Neural cell (in vitro differentiated cells): Measurements from ENCODE around the gene PSMB11. TPM values are rescaled to one million over a fixed set of nuclear protein-coding genes. Genes with fewer than 3 reads are reported as not detected.

Experiments
- H2AFZ ChIP-seq: fragments of 200-600, 300-800 bp; sonication (generic), shearing (Covaris generic); 2 replicates; pipeline ENCODE4 v1.6.0; 2014; ENCODE audit warnings: low read depth, mild to moderate bottlenecking, antibody characterized with exemption, low read length, moderate library complexity
- H3F3A ChIP-seq: fragments of 200-600 bp; shearing (Covaris generic); 2 replicates; pipeline ENCODE4 v1.6.1; 2016; ENCODE audit warnings: mild to moderate bottlenecking, moderate library complexity, mixed read lengths, antibody characterized with exemption, low read length; ENCODE audit not compliant: insufficient read depth, poor library complexity, severe bottlenecking
- H3K27ac ChIP-seq: fragments of 200-600, 300-800 bp; sonication (generic), shearing (Covaris generic); 2 replicates; pipeline ENCODE4 v1.5.1; 2014; ENCODE audit warnings: mild to moderate bottlenecking, low read length, moderate library complexity
- H3K27me3 ChIP-seq: fragments of 300-800, 200-600 bp; sonication (generic), shearing (Covaris generic); 2 replicates; pipeline ENCODE4 v1.6.0; 2014; ENCODE audit warnings: mild to moderate bottlenecking, low read depth, low read length, moderate library complexity; ENCODE audit not compliant: insufficient read depth
- H3K36me3 ChIP-seq: fragments of 300-800, 200-600 bp; sonication (generic), shearing (Covaris generic); 2 replicates; pipeline ENCODE4 v1.5.1; 2014; ENCODE audit warnings: mild to moderate bottlenecking, antibody characterized with exemption, low read length, moderate library complexity; ENCODE audit not compliant: insufficient read depth
- H3K4me2 ChIP-seq: fragments of 300-800, 200-600 bp; sonication (generic), shearing (Covaris generic); 2 replicates; pipeline ENCODE4 v1.6.0; 2014; ENCODE audit warnings: mild to moderate bottlenecking, low read length
- H3K4me3 ChIP-seq: fragments of 300-800, 200-600 bp; sonication (generic), shearing (Covaris generic); 2 replicates; pipeline ENCODE4 v1.5.1; 2014; ENCODE audit warnings: mild to moderate bottlenecking, low read length, moderate library complexity
- H3K79me2 ChIP-seq: fragments of 200-600 bp; shearing (Covaris generic); replicated peaks from 2 replicates; pipeline ENCODE4 v1.6.0; 2014; ENCODE audit warnings: mild to moderate bottlenecking, low read length, moderate library complexity; ENCODE audit not compliant: insufficient read depth
- H3K9ac ChIP-seq: fragments of 300-800, 200-600 bp; sonication (generic), shearing (Covaris generic); 2 replicates; pipeline ENCODE4 v1.6.1; 2016; ENCODE audit warnings: mild to moderate bottlenecking, low read length, mixed read lengths
- H3K9me2 ChIP-seq: fragments of 200-600 bp; shearing (Covaris generic); 2 replicates; pipeline ENCODE4 v1.6.1; 2016; ENCODE audit warnings: mild to moderate bottlenecking, low read length, mixed read lengths; ENCODE audit not compliant: insufficient read depth
- H3K9me3 ChIP-seq: fragments of 200-600, 300-800 bp; sonication (generic), shearing (Covaris generic); 2 replicates; pipeline ENCODE4 v1.6.1; 2016; ENCODE audit warnings: mild to moderate bottlenecking, mixed run types, low read length, moderate library complexity, mixed read lengths
- H4K20me1 ChIP-seq: fragments of 200-600 bp; shearing (Covaris generic); 2 replicates; pipeline ENCODE4 v1.6.1; 2016; ENCODE audit warnings: mild to moderate bottlenecking, mixed run types; ENCODE audit not compliant: insufficient read depth
- CTCF ChIP-seq: fragments of 450-650 bp; IDR thresholded peaks from 2 replicates; pipeline ENCODE4 v1.5.1; 2014; ENCODE audit warnings: antibody characterized with exemption, mild to moderate bottlenecking, moderate library complexity; ENCODE audit not compliant: poor library complexity, severe bottlenecking
- EP300 ChIP-seq: fragments of 450-650 bp; conservative IDR thresholded peaks from 2 replicates; pipeline ENCODE4 v1.6.1; 2014; ENCODE audit warnings: antibody characterized with exemption, mild to moderate bottlenecking, moderate library complexity; ENCODE audit not compliant: poor library complexity, severe bottlenecking
- EZH2 ChIP-seq: fragments of 200-600, 300-800 bp; shearing (Covaris generic), sonication (generic); IDR thresholded peaks from 2 replicates; pipeline ENCODE4 v1.6.1; 2014; ENCODE audit warnings: antibody characterized with exemption, low read length, borderline replicate concordance, mild to moderate bottlenecking; ENCODE audit not compliant: insufficient read depth, poor library complexity, severe bottlenecking
- MXI1 ChIP-seq: fragments of 450-650 bp; conservative IDR thresholded peaks from 2 replicates; pipeline ENCODE4 v1.6.1; 2014; ENCODE audit warnings: antibody characterized with exemption, mild to moderate bottlenecking; ENCODE audit not compliant: poor library complexity, severe bottlenecking
- POLR2AphosphoS5 ChIP-seq: IDR thresholded peaks from 2 replicates; pipeline ENCODE4 v1.6.1; 2012
- RAD21 ChIP-seq: fragments of 450-650 bp; conservative IDR thresholded peaks from 2 replicates; pipeline ENCODE4 v1.6.1; 2014; ENCODE audit warnings: antibody characterized with exemption, mild to moderate bottlenecking, moderate library complexity
- REST ChIP-seq: IDR thresholded peaks from 2 replicates; pipeline ENCODE4 v1.6.1; 2012; ENCODE audit warnings: borderline replicate concordance
- SMC3 ChIP-seq: fragments of 450-650 bp; conservative IDR thresholded peaks from 2 replicates; pipeline ENCODE4 v1.6.1; 2014; ENCODE audit warnings: antibody characterized with exemption, mild to moderate bottlenecking, moderate library complexity; ENCODE audit not compliant: poor library complexity
- TAF1 ChIP-seq: IDR thresholded peaks from 2 replicates; pipeline ENCODE4 v1.6.1; 2012; ENCODE audit warnings: low read depth
- polyA plus RNA-seq: library from polyadenylated mRNA; depleted of rRNA; stranded (reverse); fragments of >200 nt; gene quantifications from 2 replicates; pipeline ENCODE4 v1.2.3, GENCODE V29; 2014

PSMB11 gene
- polyA plus RNA-seq, 1 donor from 2014 or later, result not detected

GRCh38 chr14:23090254-23090636 is 48.2 kb downstream of the PSMB11 start:
- Histone ChIP-seq H3K79me2 (peaks cover 27% of the 10 kb centered on the region), H3K9me2 (no peaks in the 10 kb centered on the region), H3K4me3 (no peak overlapping the region)

More at GRCh38 chr14:23090254-23090636, 48.2 kb downstream of the PSMB11 start:
- Histone ChIP-seq H3K4me2 (no peak overlapping the region), H3K27me3 (no peaks in the 10 kb centered on the region), H3K27ac (no peak overlapping the region), H3K9ac (no peak overlapping the region), H3K9me3 (no peaks in the 10 kb centered on the region), H3F3A (no peaks in the 10 kb centered on the region), H3K36me3 (no peaks in the 10 kb centered on the region), H4K20me1 (no peaks in the 10 kb centered on the region), H2AFZ (no peak overlapping the region)
- TF ChIP-seq EP300 (no peak), RAD21 (no peak), CTCF (no peak), REST (no peak), EZH2 (no peak), POLR2AphosphoS5 (no peak), SMC3 (no peak), TAF1 (no peak), MXI1 (no peak)
